GM12878 (cell line): Measurements from ENCODE around the gene CYB5D1.

Source experiments
- CBX3 ChIP-seq: fragments of 200-600 bp; sonication (generic); IDR thresholded peaks from 2 replicates; pipeline ENCODE4 v1.6.1; 2016; ENCODE audit warnings: low read depth, borderline replicate concordance
- RAD21 ChIP-seq: IDR thresholded peaks from 2 replicates; pipeline ENCODE4 v1.6.1; 2011; ENCODE audit warnings: mild to moderate bottlenecking, low read depth, low read length, moderate library complexity; ENCODE audit not compliant: insufficient read depth

- TF ChIP-seq RAD21 (no peak), CBX3 (no peak)
These were observed 35.5 kb downstream of the CYB5D1 start for GRCh38 chr17:7893187-7893880.
